ENCODE results near the gene MED26. TPM values are rescaled to one million over a fixed set of nuclear protein-coding genes. Genes with fewer than 3 reads are reported as not detected.

MED26 gene
- total RNA-seq, 2 experiments from 2014 or later = 12.0 to 14.5 TPM

GRCh38 chr19:16595097-16595496, 32.9 kb downstream of the MED26 start:
- ChIA-PET POLR2A (interaction anchor here (1.0 kb wide), 1 partner anchor 11 kb away, joined by 3 read pairs; no protein-coding TSS in a partner anchor), CTCF (interaction anchor here (0.8 to 0.9 kb wide), 2 partner anchors 22 to 65 kb away, joined by 3 read pairs; partner anchors contain the start of genes SLC35E1, SMIM7 and TMEM38A)
- Mint-ChIP-seq H3K4me1 (ENCODE audit: low read depth) (peaks cover 60% of the 10 kb centered on the region), H3K4me3 (peak overlapping the region; percentile 65), H3K27ac (peak overlapping the region; percentile 90), H3K9me3 (no peaks in the 10 kb centered on the region), H3K36me3 (no peaks in the 10 kb centered on the region), H3K27me3 (no peaks in the 10 kb centered on the region)
- no peak for DNase-seq
- intact Hi-C loops (cut with micrococcal nuclease) = no loop called here

GRCh38 chr19:16594681-16595091, 33.3 kb downstream of the MED26 start:
- no peaks in the 10 kb centered on the region for H3K9me3 Mint-ChIP-seq
- no peaks in the 10 kb centered on the region for H3K36me3 Mint-ChIP-seq
- H3K4me3 Mint-ChIP-seq = peak overlapping the region; percentile 65
- peaks cover 64% of the 10 kb centered on the region for H3K4me1 Mint-ChIP-seq (ENCODE audit: low read depth)
- peak; percentile 66 for DNase-seq
- H3K27me3 Mint-ChIP-seq = no peaks in the 10 kb centered on the region
- POLR2A ChIA-PET = interaction anchor here (2.8 kb wide), 1 partner anchor 33 kb away, joined by 13 read pairs; the partner anchor contains the start of gene MED26
- CTCF ChIA-PET = interaction anchor here (0.8 kb wide), 1 partner anchor 22 kb away, joined by 3 read pairs; the partner anchor contains the start of gene SLC35E1
- H3K27ac Mint-ChIP-seq = peak overlapping the region; percentile 90
- intact Hi-C loops (cut with micrococcal nuclease) = loop anchor here (1.0 kb wide), 1 partner anchor 10 kb away; no protein-coding TSS in a partner anchor

DNA sequence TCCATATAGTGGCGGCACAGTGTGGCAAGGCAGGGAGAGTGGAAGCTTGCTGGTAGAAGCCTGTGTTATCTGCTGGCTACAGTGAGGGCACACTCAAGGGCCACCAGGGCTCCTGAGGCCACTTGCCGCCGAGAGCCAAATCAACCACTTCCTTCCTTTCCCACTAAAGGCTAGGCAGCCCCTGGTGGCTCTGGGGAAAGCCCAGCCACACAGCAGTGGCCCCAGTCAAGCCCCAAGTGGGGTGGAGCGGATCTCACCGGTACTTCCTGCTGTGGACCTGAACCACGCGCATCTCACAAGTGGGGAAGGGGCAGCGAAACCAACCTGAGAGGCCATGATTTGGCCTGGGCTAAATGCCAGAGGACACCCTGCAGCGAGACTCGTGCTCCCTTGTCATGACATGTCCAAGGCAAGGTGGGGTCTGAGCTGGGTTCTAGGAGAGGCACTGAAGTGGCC, 33.8 kb downstream of the MED26 start:
- intact Hi-C loops (cut with micrococcal nuclease) = loop anchor here (1.0 kb wide), 1 partner anchor 10 kb away; no protein-coding TSS in a partner anchor
- H3K4me1 Mint-ChIP-seq (ENCODE audit: low read depth) = peaks cover 67% of the 10 kb centered on the region

DNA sequence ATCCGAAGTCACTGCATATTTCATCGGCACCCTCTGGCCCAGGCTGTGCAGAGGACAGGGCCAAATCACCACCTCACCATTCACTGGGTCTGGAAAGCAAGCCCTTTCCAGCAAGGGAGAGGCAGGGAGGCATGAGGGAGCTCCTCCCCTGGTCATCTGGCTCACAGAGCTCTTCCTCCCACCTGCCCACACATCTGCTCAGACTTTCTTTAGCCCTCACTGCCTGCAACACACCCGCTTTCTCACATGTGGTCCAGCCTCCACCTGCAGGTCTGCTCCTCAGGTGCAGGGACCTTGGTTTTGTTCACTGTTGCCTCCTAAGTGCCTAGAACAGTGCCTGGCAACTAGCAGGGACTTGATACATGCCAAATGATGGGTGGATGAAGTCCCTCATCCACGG, 34.8 kb downstream of the MED26 start:
- no peak overlapping the region for H3K27ac Mint-ChIP-seq

More for the DNA sequence above, 33.8 kb downstream of the MED26 start:
- no peaks in the 10 kb centered on the region for H3K9me3 Mint-ChIP-seq
- CTCF ChIA-PET = interaction anchor here (0.8 kb wide), 1 partner anchor 21 kb away, joined by 3 read pairs; the partner anchor contains the start of gene SLC35E1
- H3K27me3 Mint-ChIP-seq = no peaks in the 10 kb centered on the region
- peak overlapping the region; percentile 65 for H3K4me3 Mint-ChIP-seq
- H3K36me3 Mint-ChIP-seq = no peaks in the 10 kb centered on the region
- peak overlapping the region; percentile 90 for H3K27ac Mint-ChIP-seq
- peak; percentile 76 for DNase-seq
- POLR2A ChIA-PET = interaction anchor here (1.2 to 2.8 kb wide), 3 partner anchors 10 to 34 kb away, joined by 3 to 13 read pairs (median 7); partner anchors contain the start of gene MED26

DNA sequence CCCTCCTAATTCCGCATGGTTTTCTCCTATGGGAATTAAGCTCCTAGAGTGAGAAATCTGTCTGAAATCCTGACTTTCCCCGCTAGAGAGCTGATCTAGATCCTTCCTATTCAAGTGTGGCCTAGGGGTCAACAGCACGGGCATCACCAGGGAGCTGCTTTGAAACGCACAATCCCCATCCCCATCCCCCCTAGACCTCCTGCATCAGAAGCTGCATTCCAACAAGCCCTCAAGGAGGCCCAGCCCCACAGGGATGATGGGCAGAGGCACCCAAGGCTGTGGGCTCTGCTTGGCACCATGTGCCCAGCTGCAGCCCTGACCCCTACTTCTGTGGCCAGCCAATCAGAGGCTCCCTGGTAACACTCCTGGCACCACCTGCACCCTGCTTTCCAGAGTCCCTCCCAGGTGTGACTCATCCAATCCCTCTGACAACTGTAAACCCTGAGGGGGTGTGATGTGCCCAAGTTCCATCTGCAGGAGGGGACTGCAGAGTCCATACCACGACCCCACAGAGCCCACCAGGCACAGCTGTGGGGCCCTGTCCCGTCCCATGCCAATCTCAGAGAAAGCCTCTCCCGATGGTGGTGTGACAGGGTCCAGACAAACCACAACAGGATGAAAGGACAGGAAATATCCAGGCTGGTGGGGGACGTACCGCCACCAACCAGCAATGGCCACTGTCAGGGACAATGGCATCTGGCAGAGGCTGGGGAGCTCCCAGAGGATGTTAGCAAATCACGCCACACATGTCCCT, 36.0 kb downstream of the MED26 start:
- ChIA-PET POLR2A (interaction anchor here (2.8 kb wide), 1 partner anchor 36 kb away, joined by 13 read pairs; the partner anchor contains the start of gene MED26), CTCF (interaction anchor here (0.5 kb wide), 1 partner anchor 123 kb away, joined by 3 read pairs; no protein-coding TSS in a partner anchor)
- peaks cover 76% of the 10 kb centered on the region for H3K4me1 Mint-ChIP-seq (ENCODE audit: low read depth)
- no peaks in the 10 kb centered on the region for H3K9me3 Mint-ChIP-seq
- H3K27ac Mint-ChIP-seq = no peak overlapping the region
- H3K27me3 Mint-ChIP-seq = no peaks in the 10 kb centered on the region
- DNase-seq = no peak
- intact Hi-C loops (cut with micrococcal nuclease) = no loop called here
- no peaks in the 10 kb centered on the region for H3K36me3 Mint-ChIP-seq
- H3K4me3 Mint-ChIP-seq = no peak overlapping the region

More for the DNA sequence above, 34.8 kb downstream of the MED26 start:
- Mint-ChIP-seq H3K9me3 (no peaks in the 10 kb centered on the region), H3K36me3 (no peaks in the 10 kb centered on the region), H3K27me3 (no peaks in the 10 kb centered on the region), H3K4me3 (no peak overlapping the region), H3K4me1 (ENCODE audit: low read depth) (peaks cover 71% of the 10 kb centered on the region)
- CTCF ChIA-PET = no interaction called here
- no peak for DNase-seq
- POLR2A ChIA-PET = interaction anchor here (1.2 to 2.8 kb wide), 3 partner anchors 9 to 35 kb away, joined by 3 to 13 read pairs (median 7); partner anchors contain the start of gene MED26
- intact Hi-C loops (cut with micrococcal nuclease) = no loop called here

DNA sequence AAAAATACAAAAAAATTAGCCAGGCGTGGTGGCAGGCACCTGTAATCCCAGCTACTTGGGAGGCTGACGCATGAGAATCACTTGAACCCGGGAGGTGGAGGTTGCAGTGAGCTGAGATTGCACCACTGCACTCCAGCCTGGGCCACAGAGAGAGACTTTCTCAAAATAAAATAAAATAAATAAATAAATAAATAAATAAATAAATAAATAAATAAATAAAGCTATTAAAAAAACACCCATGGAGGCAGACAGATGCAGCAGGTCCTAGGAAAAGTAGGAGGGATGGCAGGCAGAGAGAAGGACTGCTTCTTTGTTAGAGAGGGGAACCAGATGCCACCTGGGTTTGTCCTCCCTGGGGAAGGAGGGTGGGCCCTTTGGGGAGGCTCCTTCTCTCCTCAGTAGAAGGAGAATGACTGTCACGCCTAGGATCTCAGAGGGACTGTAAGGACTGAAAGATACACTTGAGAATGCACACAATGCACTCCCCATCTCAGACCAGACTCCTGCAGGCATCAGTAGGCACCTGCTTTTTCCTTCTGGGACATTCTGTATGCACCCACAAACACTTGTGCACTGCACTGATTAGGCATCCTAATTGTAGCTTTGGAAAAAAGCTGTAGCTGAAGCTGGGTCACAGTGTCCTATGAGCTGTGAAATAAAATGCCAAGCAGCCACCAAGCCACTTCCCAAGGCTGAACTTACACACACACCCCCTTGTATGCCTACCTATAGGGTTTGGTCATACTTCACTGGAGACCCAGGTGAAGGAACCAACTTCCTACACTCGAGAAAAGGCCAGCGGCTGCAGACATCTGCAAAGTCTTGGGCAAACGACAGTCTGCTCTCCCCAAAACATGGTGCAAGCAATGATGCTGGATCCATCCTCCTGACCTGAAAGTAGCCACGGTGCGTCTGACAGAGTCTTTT, 36.9 kb downstream of the MED26 start:
- POLR2A ChIA-PET = no interaction called here
- H3K27ac Mint-ChIP-seq = no peak overlapping the region
- intact Hi-C loops (cut with micrococcal nuclease) = no loop called here

DNA sequence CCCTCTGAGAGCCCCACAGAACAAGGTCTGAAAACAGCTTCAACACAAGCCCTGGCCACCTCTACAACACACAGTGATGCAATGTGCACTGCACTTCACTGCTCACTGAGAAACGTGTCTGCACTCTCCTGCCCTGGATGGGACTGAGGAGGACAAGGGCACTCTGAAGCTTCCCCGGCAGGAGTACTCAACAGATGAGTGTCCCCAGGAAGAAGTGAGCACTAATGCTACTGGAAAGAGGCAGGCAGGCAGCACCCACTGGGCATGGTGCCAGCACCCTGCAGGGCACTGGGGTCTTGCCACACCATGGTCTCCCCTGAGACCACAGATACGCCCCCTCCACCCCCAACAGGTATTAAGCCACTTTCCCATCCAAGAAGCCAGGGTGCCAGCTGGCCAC, 38.1 kb downstream of the MED26 start:
- no peak for DNase-seq
- no peaks in the 10 kb centered on the region for H3K9me3 Mint-ChIP-seq
- H3K27ac Mint-ChIP-seq = peak overlapping the region; percentile 96
- no peaks in the 10 kb centered on the region for H3K27me3 Mint-ChIP-seq
- H3K4me3 Mint-ChIP-seq = no peak overlapping the region
- ChIA-PET POLR2A (interaction anchor here (1.0 to 1.3 kb wide), 2 partner anchors 17 to 37 kb away, joined by 3 to 4 read pairs; no protein-coding TSS in a partner anchor), CTCF (interaction anchor here (1.0 kb wide), 1 partner anchor 23 kb away, joined by 3 read pairs; no protein-coding TSS in a partner anchor)
- intact Hi-C loops (cut with micrococcal nuclease) = loop anchor here (5.0 to 10.0 kb wide), 2 partner anchors 93 to 755 kb away; partner anchors contain the start of genes C19orf44 and CALR3
- H3K4me1 Mint-ChIP-seq (ENCODE audit: low read depth) = peaks cover 83% of the 10 kb centered on the region
- H3K36me3 Mint-ChIP-seq = no peaks in the 10 kb centered on the region

More for the DNA sequence above, 36.9 kb downstream of the MED26 start:
- Mint-ChIP-seq H3K4me3 (no peak overlapping the region), H3K4me1 (ENCODE audit: low read depth) (peaks cover 82% of the 10 kb centered on the region), H3K27me3 (no peaks in the 10 kb centered on the region), H3K9me3 (no peaks in the 10 kb centered on the region), H3K36me3 (no peaks in the 10 kb centered on the region)
- DNase-seq = no peak
- CTCF ChIA-PET = interaction anchor here (0.5 kb wide), 1 partner anchor 124 kb away, joined by 3 read pairs; no protein-coding TSS in a partner anchor

- CTCF ChIA-PET = interaction anchor here (1.0 kb wide), 2 partner anchors 12 to 24 kb away, joined by 3 read pairs; no protein-coding TSS in a partner anchor
- peak; percentile 53 for DNase-seq
- Mint-ChIP-seq H3K4me1 (ENCODE audit: low read depth) (peaks cover 82% of the 10 kb centered on the region), H3K36me3 (no peaks in the 10 kb centered on the region), H3K4me3 (peak overlapping the region; percentile 83), H3K27me3 (no peaks in the 10 kb centered on the region), H3K9me3 (no peaks in the 10 kb centered on the region), H3K27ac (peak overlapping the region; percentile 96)
- intact Hi-C loops (cut with micrococcal nuclease) = loop anchor here (1.0 to 10.0 kb wide), 4 partner anchors 23 to 754 kb away; partner anchors contain the start of genes C19orf44, CALR3 and SMIM7
- POLR2A ChIA-PET = interaction anchor here (1.3 to 4.9 kb wide), 3 partner anchors 16 to 39 kb away, joined by 4 to 47 read pairs (median 16); partner anchors contain the start of genes MED26 and SLC35E1
Observed at GRCh38 chr19:16588824-16589577, 39.0 kb downstream of the MED26 start.

DNA sequence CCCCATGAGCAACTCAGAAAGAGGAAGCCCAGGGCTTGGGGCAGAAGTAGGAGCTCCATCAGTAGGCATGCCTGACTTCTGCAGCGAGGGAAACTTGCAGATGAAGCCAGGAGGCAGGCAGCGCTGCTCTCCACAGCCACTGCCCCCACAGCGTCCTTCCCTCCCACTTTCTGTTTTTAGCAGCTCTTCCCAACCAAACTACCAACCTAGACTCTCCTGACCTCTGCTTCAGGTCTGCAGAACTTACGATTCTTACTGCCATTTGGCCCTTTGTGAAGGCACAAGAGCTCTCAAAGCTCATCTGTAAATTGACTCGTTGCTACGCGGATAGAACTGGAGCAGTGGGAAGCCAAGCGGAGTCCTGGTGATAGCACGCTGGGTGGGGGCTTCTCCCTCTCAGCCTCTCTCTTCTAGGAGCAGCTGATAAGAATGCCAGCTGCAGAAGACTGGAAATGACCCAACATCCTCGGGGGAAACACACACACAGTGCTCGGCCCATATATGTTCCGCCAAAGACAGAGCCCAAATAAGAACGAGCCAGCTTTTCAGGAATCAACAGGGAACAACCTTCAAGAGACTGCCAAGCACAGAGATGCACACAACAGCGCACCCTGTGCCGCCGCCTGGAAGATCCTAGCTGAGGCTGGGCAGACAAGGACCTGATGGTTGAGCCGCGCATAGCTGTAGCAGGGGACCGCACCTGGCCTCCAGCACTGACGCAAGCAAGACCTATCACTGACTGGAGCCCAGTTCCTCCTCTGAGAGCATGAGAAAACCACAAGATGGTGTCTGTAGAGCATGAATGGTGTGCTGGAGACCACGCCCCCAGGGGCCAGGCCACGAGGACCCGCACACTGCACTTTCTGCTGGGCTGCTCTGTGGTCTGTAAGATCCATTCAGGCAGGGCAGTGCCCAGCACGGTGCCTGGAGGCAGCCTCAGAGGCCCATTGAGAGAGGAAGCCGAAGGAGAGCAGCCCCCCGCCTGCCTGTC, 39.9 kb downstream of the MED26 start:
- Mint-ChIP-seq H3K27ac (peak overlapping the region; percentile 96), H3K9me3 (no peaks in the 10 kb centered on the region), H3K4me3 (peak overlapping the region; percentile 83), H3K27me3 (no peaks in the 10 kb centered on the region), H3K36me3 (no peaks in the 10 kb centered on the region), H3K4me1 (ENCODE audit: low read depth) (peaks cover 82% of the 10 kb centered on the region)
- intact Hi-C loops (cut with micrococcal nuclease) = loop anchor here (1.0 to 10.0 kb wide), 4 partner anchors 22 to 753 kb away; partner anchors contain the start of genes C19orf44, CALR3 and SMIM7
- CTCF ChIA-PET = interaction anchor here (0.7 to 1.4 kb wide), 6 partner anchors 11 to 46 kb away, joined by 3 to 6 read pairs (median 3); partner anchors contain the start of genes MED26 and SLC35E1
- DNase-seq = peak; percentile 86
- POLR2A ChIA-PET = interaction anchor here (0.8 to 4.9 kb wide), 8 partner anchors 15 to 752 kb away, joined by 3 to 47 read pairs (median 4); partner anchors contain the start of genes C19orf44, CALR3, CHERP and MED26
